Measurements from ENCODE around the gene PPP1R9B. TPM values are rescaled to one million over a fixed set of nuclear protein-coding genes. Genes with fewer than 3 reads are reported as not detected.

Gene PPP1R9B
- total RNA-seq, 1 donor from 2014 or later, result 61.5 TPM

GRCh38 chr17:50173335-50173941 is 23.0 kb upstream of the PPP1R9B start:
- peak; percentile 35 for DNase-seq (ENCODE audit: low spot score)

DNA sequence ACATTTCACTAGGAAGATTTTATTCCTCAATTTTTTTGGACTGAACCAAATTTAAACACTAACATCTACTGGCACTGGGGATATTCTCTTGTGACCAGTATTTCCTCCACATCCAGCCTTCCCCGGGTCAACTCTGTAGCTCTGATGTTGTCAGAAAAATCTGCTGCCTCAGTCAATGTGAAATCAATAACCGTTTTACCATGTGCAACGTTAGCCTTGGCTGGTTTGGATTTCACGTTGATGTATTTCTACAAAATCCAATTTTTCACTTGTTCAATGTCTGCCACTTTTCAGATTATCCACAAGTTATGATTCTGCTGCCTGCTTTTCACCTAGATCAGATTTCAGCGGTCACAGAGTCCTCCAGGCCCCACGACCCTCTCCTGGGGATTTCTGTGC is 22.5 kb upstream of the PPP1R9B start:
- DNase-seq (ENCODE audit: low spot score), result no peak

- no peak for DNase-seq (ENCODE audit: low spot score)
Measured at GRCh38 chr17:50172130-50172529, 21.7 kb upstream of the PPP1R9B start.

DNA sequence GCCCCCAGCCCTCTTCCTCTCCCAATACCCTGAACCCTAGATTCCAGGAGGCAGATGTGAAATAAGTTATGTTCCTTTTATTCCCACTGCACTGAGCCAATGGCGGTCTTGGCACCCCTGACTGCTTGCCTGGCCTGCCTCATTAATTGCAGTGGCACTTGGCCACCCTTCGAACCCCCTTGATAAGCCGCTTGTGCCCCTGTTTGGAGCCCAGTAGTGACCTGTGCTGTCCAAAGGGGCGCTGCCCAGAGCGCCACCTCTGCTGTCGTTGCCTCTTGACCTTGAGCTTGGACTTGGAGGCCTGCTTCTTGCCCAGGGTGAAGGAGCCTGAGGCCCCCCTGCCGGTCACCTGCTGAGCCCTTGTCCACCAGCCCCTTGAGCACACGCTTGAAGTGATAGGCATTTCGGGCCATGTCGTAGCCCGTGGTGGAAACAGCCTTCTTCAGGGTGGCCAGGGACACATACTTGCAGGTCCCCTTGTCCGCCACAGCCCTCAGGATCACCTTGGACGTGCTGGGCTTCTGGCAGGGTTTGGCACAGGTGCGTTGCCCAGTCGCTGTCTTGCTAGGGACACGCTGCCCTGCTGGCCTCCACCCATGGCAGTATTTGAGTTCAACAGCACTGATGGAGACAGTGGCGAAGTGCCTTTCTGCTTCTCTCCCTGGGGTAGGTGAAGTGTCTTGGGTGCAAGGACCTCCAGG is 21.0 kb upstream of the PPP1R9B start:
- DNase-seq (ENCODE audit: low spot score), result no peak

GRCh38 chr17:50170662-50171370 is 20.3 kb upstream of the PPP1R9B start:
- no peak for DNase-seq (ENCODE audit: low spot score)

DNA sequence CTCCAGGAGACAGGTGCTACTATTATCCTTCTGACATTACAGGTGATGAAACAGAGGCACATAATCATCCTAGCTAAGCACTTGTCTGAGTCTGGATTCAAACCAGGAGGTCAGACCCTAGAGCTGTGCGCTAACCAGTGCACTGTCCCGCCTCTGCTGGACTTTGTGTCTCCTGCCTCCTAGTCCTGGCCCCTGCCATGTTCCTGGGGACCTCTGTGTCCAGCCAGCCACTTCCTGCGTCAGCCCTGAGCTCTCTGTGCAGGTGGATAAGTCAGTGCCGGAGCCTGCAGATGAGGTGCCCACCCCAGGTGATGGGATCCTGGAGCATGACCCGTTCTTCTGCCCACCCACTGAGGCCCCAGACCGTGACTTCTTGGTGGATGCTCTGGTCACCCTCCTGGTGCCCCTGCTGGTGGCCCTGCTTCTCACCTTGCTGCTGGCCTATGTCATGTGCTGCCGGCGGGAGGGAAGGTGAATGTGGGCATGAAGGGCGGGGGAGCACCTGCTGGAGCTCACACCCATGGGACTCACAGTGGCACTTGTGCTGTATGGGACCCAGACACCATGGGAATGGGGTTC is 19.5 kb upstream of the PPP1R9B start:
- DNase-seq (ENCODE audit: low spot score), result no peak

GRCh38 chr17:50169121-50169764 is 18.8 kb upstream of the PPP1R9B start:
- DNase-seq (ENCODE audit: low spot score), result peak; percentile 60

GRCh38 chr17:50168319-50168718 is 17.8 kb upstream of the PPP1R9B start:
- DNase-seq (ENCODE audit: low spot score), result no peak

- no peak for DNase-seq (ENCODE audit: low spot score)
Measured at GRCh38 chr17:50167371-50167770, 16.9 kb upstream of the PPP1R9B start.

GRCh38 chr17:50166518-50167181 is 16.2 kb upstream of the PPP1R9B start:
- DNase-seq (ENCODE audit: low spot score), result no peak

GRCh38 chr17:50165867-50166517 is 15.5 kb upstream of the PPP1R9B start, which contains the start of gene SGCA:
Gene SGCA (plus strand): TSS chr17:50166005. CDS start chr17:50166041, 36 bp downstream.
- DNase-seq (ENCODE audit: low spot score), result no peak

GRCh38 chr17:50165466-50165865 is 15.0 kb upstream of the PPP1R9B start:
- no peak for DNase-seq (ENCODE audit: low spot score)

- no peak for DNase-seq (ENCODE audit: low spot score)
Measured at GRCh38 chr17:50165066-50165465, 14.6 kb upstream of the PPP1R9B start.

- DNase-seq (ENCODE audit: low spot score), result no peak
Measured at GRCh38 chr17:50164697-50164988, 14.2 kb upstream of the PPP1R9B start.

GRCh38 chr17:50163843-50164696 is 13.6 kb upstream of the PPP1R9B start:
- DNase-seq (ENCODE audit: low spot score), result no peak

- DNase-seq (ENCODE audit: low spot score), result no peak
Measured at GRCh38 chr17:50162466-50163254, 12.2 kb upstream of the PPP1R9B start.

GRCh38 chr17:50161911-50162288 is 11.4 kb upstream of the PPP1R9B start:
- DNase-seq (ENCODE audit: low spot score), result no peak

DNA sequence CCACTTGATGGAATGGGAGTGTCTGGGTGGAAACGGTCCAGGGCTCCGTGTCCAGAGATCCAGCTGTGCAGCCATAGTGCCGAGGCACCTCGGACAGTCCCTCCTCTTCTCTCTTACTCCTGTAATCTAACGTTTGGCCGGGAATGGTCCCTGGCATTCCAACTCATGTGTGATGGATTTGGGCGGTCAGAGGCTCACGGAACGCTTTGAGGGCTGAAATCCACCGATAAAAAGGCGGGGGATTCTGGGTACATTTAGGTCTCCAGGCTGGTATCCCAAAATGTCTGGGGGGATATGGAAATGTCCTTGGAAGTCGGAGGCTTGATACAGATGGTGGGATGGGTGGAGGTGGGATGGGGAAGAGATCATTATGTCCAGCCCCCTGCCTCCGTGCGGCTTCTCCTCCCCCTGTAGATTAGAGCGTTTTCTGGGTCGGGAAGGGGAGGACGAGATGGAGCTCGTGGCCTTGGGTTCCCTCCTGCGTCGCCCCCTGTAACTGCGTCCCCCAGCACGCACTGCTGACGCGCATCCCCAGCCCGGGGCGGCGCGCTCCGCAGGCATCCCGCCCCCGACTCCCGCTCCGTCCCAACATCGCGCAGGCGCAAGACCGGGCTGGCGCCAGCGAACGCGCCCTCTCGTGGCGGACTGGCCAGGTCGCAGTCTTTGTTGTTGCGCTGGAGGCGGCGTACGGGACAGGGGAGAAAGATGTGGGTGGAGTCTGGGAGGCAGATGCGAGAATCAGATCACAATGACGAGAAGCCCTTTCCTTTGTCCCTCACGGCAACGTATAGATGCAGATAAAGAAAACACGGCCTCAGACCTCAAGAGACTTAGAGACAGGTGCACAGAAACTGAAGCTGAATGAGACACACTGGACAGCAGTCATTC is 10.8 kb upstream of the PPP1R9B start:
- peak; percentile 93 for DNase-seq (ENCODE audit: low spot score)
